M059J (cell line): Measurements from ENCODE around the gene INO80. TPM values are rescaled to one million over a fixed set of nuclear protein-coding genes. Genes with fewer than 3 reads are reported as not detected.
A peak's percentile ranks its signal among the peaks of the same experiment; 100 is the strongest.
"Not testable (repeated sequence)": the region's sequence is repeated elsewhere in the genome, so short reads cannot be mapped to it uniquely, and the experiment has no call there.

Experiments used
- DNase-seq: peaks from one replicate; pipeline ENCODE4 v3.0.0-alpha.2; 2012; ENCODE audit warnings: low read depth
- total RNA-seq: library from RNA; depleted of rRNA; stranded (reverse); fragments of >200 nt; shearing (Covaris generic); gene quantifications from 2 replicates; pipeline ENCODE4 v1.2.3, GENCODE V29; 2014

INO80 gene
- total RNA-seq, 1 experiment from 2014 or later: 18.9 TPM

GRCh38 chr15:41115652-41116115, 396 bp downstream of the INO80 start:
- peak; percentile 47 for DNase-seq

DNA sequence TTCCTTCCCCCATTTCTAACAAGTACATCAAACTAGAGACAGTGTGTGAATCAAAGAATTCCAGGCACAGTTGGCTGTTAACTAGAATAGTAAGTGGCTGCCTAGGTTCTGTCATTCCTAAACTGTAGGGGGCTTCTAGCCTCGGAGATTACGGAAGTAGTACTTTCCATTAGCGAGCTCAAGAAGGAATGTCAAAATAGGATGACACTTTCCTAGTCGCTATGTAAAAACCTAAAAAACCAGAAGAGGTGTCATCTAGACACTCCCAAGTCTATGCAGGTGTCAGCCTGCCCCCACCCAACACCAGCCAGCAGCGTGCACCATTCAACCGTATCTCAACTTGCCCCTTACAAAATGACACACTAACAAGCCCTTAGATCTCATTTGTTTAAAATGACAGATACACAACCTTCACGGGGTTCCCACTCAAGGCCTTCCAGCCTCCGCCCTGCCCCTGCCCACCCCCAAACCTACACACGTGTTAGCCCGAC, 874 bp downstream of the INO80 start:
- DNase-seq: peak; percentile 41

DNA sequence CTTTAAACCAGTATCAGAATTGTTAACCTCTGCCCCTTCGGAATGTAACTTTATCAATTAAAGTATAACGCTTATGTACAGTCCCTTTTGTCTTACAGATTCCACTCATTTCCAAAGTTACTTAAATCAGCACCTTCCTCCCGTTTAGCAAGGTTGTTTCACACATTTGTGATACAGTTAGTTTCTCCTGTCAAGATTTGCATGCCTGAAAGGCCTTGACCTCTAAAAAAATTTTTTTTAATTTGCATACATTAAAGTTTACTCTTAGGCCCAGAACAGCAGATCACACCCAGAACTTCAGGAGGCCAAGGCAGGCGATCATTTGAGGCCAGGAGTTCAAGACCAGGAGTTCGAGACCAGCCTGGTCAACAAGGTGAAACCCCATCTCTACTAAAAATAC, 9.1 kb downstream of the INO80 start:
- no peak for DNase-seq

DNA sequence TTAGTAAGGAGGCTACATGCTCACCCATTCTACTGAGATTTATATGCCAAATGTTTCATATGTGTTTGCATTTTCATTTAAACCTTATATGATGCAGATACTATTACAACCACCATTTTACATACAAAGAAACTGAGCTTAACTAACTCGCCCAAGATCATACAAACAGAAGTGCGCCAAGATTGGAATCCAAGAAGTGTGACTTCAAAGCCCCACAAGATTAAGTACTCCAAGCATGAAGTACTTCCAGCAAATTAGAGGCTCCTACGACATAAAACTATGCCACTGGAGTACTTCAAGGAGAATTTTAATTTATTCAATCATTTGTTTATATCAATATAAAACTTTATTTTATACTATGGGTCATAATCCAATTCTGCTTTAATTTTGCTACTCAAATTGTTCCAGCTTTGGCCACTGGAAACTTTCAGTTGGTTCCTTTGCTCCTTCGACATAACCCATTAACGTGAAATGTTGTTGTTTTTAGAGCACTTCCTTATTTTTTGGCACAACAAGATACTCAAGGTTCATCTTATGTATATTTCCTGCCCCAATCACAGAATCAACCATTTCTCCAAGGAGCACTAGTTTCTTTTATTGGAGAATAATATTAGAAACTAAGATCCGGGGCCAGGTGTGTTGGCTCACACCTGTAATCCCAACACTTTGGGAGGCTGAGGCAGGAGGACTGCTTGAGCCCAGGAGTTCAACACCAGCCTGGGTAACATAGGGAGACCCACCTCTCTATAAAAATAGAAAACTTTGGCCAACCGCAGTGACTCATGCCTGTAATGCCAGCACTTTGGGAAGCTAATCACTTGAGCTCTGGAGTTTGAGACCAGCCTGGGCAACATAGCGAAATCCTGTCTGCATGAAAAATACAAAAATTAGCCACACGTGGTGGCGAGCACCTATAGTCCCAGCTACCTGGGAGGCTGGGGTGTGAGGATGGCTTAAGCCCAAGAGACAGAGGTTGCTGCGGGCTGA, 10.4 kb downstream of the INO80 start:
- peak; percentile 12 for DNase-seq

DNA sequence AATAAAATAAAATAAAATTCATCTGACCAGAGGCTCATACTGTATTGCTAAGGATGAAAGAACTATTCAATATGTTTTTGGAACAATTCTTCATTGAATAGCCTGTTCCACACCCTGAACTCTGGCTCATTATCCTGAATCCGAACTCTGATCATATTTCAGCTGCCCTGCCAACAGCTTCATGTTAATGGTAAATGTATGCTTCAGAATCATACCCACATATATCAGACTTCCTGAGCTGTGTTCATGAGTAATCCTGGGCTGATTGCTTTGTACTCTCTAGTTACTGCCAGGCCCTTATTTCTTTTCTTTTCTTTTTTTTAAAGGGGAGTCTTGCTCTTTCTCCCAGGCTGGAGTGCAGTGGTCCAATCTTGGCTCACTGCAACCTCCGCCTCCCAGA, 11.8 kb downstream of the INO80 start:
- no peak for DNase-seq

- no peak for DNase-seq
These were observed 13.2 kb downstream of the INO80 start for GRCh38 chr15:41102854-41103253.

- DNase-seq: no peak
These were observed 19.9 kb downstream of the INO80 start for GRCh38 chr15:41096178-41096577.

- no peak for DNase-seq
These were observed 31.1 kb downstream of the INO80 start for GRCh38 chr15:41085029-41085428.

DNA sequence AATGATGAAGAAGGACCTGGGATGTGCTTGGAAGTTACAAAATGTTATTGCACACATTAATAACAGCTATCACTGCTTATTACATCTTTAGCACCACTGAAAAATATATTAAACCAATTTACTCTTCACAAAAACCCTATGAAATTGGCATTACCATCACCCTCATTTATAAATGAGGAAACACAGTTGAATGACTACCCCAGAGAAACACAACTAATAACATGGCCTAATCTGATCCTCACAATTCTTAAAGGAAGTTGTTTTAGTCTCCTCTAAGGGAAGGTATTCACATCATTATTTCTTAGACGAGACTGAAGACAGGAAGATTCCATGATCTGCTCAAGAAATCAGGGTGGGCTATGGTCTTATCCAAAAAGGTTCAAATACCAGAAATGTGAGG, 35.9 kb downstream of the INO80 start:
- DNase-seq: no peak

GRCh38 chr15:41079717-41080116, 36.4 kb downstream of the INO80 start:
- DNase-seq: no peak

DNA sequence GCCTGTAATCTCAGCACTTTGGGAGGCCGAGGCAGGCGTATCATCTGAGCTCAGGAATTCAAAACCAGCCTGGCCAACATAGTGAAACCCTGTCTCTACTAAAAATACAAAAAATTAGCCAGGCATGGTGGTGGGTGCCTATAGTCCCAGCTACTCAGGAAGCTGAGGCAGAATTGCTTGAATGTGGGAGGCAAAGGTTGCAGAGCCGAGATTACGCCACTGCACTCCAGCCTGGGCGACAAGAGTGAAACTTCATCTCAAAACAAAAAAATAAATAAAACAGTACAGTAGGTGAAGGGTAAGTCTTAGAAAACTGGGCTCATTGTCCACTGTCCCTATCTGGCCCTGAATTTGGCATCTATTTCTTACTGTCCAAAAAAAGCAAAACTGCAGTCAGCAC, 37.2 kb downstream of the INO80 start:
- DNase-seq: not testable (repeated sequence)

DNA sequence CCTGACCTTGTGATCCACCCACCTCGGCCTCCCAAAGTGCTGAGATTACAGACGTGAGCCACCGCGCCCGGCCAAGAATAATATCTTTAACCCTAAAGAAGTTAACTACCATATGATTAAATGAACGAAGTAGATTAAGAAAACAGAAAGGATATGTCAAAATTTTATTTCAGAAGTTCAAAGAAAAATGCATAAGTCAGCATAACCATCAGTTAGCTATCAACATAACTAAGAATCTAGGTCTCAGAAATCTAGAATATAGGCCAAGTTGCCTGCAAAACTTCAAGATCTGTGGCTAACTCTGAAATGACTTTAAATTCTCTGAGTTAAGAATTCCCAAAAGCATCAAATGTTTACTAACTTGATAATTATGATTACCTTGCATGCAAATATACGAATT, 38.0 kb downstream of the INO80 start:
- no peak for DNase-seq

DNA sequence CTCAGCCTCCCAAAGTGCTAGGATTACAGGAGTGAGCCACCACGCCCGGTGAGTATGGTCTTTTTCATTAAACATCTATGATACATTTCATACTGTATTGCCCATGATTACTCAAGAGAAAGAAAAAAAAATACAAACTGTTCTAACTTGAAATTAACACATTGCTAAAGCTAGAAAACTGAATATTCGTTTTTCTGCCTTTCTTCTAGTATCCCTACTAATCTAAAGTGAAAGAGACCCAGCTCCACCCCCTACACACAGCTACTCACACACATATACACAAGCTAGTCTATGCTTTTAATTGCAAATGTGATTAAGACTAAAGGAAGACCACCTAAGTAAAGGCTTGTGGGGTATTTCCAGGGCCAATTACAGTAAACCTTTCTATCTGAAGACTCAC, 43.1 kb downstream of the INO80 start:
- DNase-seq: no peak

DNA sequence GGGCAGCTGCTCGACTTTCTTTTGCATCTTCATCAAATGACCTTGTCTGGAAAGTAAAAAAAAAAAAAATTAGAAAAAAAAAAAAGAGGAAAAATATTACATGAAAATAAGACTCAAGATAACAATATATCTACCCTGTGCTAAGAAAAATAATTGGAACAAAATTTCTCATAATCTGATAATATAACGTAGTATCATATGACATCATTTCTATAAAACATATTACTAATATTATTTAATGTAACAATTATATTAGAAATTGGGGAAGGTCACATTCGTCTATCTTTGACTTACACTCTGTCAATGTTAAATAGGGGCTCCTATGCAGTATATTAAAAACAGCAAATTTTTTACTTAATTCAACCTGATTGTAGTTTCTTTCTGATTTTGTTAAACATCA, 44.1 kb downstream of the INO80 start:
- DNase-seq: no peak

- DNase-seq: no peak
These were observed 49.6 kb downstream of the INO80 start for GRCh38 chr15:41066516-41066915.

- DNase-seq: no peak
These were observed 54.4 kb downstream of the INO80 start for GRCh38 chr15:41061667-41062066.

DNA sequence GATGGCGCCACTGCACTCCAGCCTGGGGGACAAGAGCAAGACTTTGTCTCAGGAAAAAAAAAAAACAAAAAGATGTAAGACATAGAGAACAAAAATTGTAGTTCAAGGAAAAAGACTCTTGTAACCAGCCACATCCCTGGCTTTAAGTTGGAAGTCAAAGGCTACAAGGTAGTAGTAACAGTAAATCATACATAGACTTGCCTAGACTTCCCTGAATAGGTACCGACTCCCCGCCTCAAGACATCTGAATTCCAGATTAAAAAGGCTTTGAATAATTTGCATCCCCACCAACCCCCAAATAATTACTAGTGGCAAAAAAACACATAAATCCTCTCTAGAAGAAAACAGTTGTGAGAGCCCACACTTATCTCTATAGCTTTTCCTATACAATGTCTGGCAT, 55.6 kb downstream of the INO80 start:
- DNase-seq: no peak

GRCh38 chr15:41056810-41057209, 59.3 kb downstream of the INO80 start:
- no peak for DNase-seq

GRCh38 chr15:41055706-41056105, 60.4 kb downstream of the INO80 start:
- DNase-seq: no peak

GRCh38 chr15:41051139-41051538, 64.9 kb downstream of the INO80 start:
- DNase-seq: no peak

GRCh38 chr15:41048852-41049251, 67.2 kb downstream of the INO80 start:
- no peak for DNase-seq

- DNase-seq: no peak
These were observed 67.7 kb downstream of the INO80 start for GRCh38 chr15:41048397-41048796.

GRCh38 chr15:41047474-41047873, 68.6 kb downstream of the INO80 start:
- DNase-seq: no peak
